ENCODE results near the gene LZIC.

The LZIC gene

GRCh38 chr1:9886092-9886742 lies 57.0 kb downstream of the LZIC start:
- DNase-seq (ENCODE audit: insufficient read length, low spot score), result no peak
- FAIRE-seq, result no peak
- TF ChIP-seq POLR2A (IDR thresholded peaks at IDR 0.05; ENCODE audit: low read depth, low read length), result no peak

GRCh38 chr1:9884805-9885204 lies 58.4 kb downstream of the LZIC start:
- TF ChIP-seq POLR2A (IDR thresholded peaks at IDR 0.05; ENCODE audit: low read depth, low read length), result no peak
- FAIRE-seq, result no peak

GRCh38 chr1:9883585-9884449 lies 59.4 kb downstream of the LZIC start:
- FAIRE-seq, result no peak
- TF ChIP-seq POLR2A (IDR thresholded peaks at IDR 0.05; ENCODE audit: low read depth, low read length), result no peak
- no peak for DNase-seq (ENCODE audit: insufficient read length, low spot score)

More at GRCh38 chr1:9884805-9885204, 58.4 kb downstream of the LZIC start:
- DNase-seq (ENCODE audit: insufficient read length, low spot score), result no peak

- TF ChIP-seq POLR2A (IDR thresholded peaks at IDR 0.05; ENCODE audit: low read depth, low read length), result no peak
- no peak for DNase-seq (ENCODE audit: insufficient read length, low spot score)
- FAIRE-seq, result no peak
Measured at GRCh38 chr1:9882945-9883303, 60.3 kb downstream of the LZIC start.

GRCh38 chr1:9882296-9882944 lies 60.8 kb downstream of the LZIC start:
- TF ChIP-seq POLR2A (IDR thresholded peaks at IDR 0.05; ENCODE audit: low read depth, low read length), result no peak
- no peak for FAIRE-seq
- no peak for DNase-seq (ENCODE audit: insufficient read length, low spot score)

DNA sequence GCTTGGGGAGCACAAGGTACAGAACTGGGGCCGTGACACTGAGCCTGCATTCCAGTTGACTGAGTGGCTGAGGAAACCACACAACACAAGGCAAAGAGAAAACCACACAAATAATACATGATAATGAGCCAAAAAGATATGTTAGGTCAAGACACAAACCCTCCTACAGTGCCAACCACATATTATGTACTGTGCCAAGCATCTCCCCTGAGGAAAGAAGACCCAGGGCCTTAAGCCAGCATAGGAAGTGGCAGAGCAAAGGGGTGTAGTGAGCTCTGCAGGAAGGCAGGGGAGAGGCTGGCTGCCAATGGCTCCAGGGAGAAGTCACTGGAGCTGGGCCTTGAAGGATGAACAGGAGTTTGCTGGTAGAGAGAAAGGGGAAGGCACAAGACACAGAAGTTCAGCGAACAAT lies 61.3 kb downstream of the LZIC start:
- no peak for TF ChIP-seq POLR2A (IDR thresholded peaks at IDR 0.05; ENCODE audit: low read depth, low read length)
- peak; percentile 61 for DNase-seq (ENCODE audit: insufficient read length, low spot score)
- FAIRE-seq, result peak; percentile 88
